ENCODE data around the gene KLF9.

KLF9 gene

GRCh38 chr9:70413799-70414775 is at the start of gene KLF9:
TSS of gene KLF9 (minus strand) at chr9:70414657. CDS start at chr9:70413363, 1,294 bp downstream.
- peak; percentile 79 for ATAC-seq

DNA sequence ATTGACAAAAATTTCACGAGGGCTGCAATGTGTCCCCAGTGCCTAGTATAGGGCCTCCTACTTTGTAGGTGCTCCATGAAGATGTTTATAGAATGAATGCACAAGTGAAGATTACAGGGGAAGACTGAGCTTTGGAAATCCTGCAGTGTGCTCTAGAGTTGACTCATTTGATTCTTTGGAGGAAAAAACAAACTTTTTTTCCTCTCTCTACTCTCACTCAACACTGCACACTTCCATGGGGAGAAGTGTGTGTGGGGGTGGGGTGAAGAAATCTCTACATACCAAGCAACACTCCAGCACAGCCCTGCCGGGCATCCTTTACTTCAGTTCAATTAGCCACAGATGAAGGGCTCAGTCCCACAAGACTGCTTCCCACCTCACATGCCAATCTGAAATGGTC is 49.4 kb upstream of the KLF9 start:
- no peak for ATAC-seq

- no peak for ATAC-seq
Measured at GRCh38 chr9:70462300-70462699, 47.8 kb upstream of the KLF9 start.

- no peak for ATAC-seq
Measured at GRCh38 chr9:70457235-70457634, 42.8 kb upstream of the KLF9 start.

DNA sequence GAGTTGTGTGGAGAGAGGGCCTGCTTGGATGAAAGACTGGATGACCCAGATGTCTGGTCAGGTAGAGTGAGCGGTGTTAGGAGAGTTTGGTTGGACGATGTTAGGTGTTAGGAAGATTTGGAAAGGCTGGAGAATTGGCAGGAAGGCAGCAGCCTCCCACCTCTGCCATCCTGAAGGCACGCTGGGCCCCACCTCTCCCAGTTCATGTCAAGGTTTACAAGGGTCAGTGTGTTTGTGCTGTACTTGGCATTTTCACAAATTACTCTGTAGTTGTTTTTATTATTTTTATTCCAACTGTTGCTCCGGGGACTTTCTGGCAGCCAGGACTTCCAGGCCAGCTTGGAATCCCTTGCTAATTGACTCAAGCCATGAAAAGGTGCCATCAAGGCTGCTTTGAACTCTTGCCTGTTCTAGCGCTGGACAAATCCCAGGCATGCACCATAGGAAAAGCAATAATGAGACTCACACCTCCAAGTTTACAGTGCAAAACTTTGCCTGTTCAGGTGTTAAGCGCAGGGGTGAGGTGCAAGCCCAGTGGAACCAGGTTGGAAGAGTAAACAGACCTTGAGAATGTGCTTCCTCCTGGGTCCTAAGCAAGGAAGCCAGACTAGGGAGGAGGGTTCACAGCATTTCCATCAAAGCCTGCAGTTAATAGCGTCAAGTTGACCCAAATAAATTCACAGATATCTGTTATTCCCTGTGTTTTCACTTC is 41.7 kb upstream of the KLF9 start:
- ATAC-seq = no peak

DNA sequence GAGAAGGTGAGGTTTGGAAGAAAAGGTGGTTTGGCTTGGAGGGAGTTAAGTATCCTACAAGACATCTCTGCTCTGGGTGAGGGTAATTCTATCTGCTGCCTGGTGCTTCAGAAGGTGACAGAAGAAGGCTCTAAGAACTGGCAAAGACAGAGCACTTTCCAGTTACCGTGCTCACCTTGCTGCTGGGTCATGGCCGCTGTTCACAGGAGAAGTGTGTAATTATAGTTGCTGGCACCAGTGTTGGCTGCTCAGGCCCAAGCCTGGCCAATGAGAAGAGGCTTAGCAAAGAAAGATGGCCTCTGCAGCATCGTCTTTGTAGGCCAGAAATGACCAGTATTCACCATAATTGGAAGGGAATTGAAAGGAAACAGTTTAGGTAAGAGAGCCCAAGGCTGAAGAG is 37.9 kb upstream of the KLF9 start:
- no peak for ATAC-seq

GRCh38 chr9:70451765-70452164 is 37.3 kb upstream of the KLF9 start:
- ATAC-seq = no peak

- ATAC-seq = no peak
Measured at GRCh38 chr9:70450738-70451137, 36.3 kb upstream of the KLF9 start.

- no peak for ATAC-seq
Measured at GRCh38 chr9:70449461-70449860, 35.0 kb upstream of the KLF9 start.

DNA sequence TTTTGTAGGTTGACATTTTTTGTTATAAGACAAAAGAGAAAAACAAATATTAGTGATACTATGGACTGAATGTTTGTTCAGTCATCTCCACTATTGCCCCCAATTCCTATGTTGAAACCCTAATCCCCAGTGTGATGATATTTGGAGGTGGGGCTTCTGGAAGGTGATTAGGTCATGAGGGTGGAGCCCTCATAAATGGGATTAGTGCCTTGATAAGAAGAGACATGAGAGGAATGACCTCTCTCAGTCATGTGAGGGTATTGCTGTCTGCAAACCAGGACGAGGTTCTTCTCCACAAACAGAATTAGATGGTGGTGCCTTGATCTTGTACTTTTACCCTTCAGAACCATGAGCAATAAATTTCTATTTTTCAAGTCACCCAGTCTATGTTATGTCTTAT is 34.5 kb upstream of the KLF9 start:
- ATAC-seq = no peak

- ATAC-seq = no peak
Measured at GRCh38 chr9:70444904-70445303, 30.4 kb upstream of the KLF9 start.

GRCh38 chr9:70442328-70442848 is 27.9 kb upstream of the KLF9 start:
- no peak for ATAC-seq

DNA sequence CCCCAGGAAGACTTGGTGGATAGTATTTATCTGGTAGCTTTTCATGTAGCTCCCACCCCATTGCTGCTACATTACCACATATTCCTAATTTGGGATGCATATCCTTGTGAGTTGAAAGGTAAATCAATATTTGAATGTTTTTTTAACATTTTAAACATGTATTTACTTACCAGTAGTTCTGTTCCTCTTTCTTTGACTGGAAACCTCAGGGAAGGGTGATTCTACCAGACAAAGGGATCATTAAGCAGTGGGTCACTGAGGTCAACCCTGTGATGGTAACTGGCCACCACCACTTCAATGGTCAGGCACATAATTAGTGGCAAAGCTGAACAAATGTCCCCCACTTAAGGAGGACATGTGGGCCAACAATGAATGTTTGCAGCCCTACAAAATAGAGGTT is 27.2 kb upstream of the KLF9 start:
- ATAC-seq = no peak

- ATAC-seq = no peak
Measured at GRCh38 chr9:70439991-70440706, 25.7 kb upstream of the KLF9 start.

DNA sequence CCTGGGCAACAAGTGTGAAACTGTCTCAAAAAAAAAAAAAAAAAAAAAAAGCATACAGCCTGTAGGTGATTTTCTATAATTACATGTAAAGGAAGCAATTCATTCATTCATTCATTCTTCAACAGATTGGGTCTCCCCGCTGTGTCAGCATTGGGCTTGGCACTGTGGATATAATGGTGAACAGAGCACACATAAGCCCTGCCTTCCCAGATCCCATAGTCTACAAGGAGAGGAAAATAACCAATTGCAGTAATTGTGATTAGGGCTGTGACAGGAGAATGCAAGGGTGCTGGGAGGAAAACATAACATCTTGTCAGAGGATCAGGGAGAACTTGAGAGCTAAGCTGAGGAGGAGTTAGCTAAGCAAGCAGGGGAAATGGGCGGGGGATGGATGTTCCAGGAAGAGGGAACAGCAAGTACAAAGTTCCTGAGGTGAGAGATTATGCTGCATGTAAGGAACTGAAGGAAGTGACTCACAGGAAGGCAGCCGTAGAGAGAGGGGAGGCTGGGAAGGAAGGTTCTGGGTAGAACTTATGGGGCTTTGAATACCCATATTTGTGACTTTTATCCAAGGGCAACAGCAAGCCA is 24.0 kb upstream of the KLF9 start:
- no peak for ATAC-seq

- ATAC-seq = no peak
Measured at GRCh38 chr9:70435948-70436347, 21.5 kb upstream of the KLF9 start.

DNA sequence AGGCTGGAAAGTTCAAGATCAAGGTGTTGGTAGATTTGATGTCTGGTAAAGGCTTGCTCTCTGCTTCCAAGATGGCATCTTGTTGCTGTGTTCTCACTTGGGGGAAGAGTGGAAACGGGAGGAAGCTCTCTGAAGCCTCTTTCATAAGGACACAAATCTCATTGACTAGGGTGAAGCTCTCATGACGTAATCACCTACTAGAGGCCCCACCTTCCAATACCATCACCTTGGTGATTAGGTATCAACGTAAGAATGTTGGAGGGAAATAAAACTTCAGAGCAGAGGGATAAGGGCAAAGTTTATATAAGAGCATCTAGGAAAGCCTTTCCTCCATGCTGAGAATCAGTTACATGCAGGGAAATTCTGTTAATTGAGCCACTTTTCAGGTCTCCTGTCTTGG is 15.4 kb upstream of the KLF9 start:
- ATAC-seq = no peak

DNA sequence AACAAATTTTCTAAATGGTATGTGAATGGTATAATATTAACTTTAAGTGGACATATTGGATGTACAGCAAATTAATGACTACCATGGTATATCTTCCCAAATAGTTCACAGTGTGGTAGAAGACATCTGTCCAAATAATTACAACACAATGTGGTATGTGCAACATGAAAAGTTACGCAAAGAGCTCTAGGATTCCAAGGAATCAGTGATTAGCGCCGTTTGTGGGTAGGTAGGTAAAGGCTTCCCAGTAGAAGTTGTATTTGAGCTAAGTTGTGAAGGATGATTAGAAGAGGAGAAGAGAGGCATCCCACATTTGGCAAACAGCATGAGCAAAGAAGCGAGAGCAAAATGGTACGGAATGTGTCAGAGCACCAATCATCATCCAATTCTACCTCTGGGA is 14.3 kb upstream of the KLF9 start:
- ATAC-seq = no peak

- no peak for ATAC-seq
Measured at GRCh38 chr9:70427161-70427945, 12.9 kb upstream of the KLF9 start.

DNA sequence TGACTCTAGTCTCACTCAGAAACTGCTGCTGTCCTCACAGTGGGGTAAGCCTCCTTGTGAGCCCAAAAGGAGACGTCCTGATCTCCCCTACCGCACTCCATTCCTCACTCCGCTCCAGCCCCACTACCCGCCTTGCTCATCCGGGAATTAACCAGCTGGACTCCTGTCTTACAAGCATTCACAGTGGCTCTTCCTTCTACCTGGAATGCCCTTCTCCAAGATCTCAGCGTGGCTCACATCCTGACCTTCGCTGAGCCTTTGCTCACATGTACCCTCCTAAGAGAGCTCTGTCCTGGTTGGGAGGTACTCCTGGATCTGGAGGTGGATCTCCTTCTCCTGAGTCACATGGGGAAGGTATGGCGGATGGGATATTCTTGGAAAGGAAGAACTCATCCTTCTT is 10.7 kb upstream of the KLF9 start:
- ATAC-seq = no peak

GRCh38 chr9:70422371-70423043 is 8.1 kb upstream of the KLF9 start:
- ATAC-seq = no peak

Data from activated CD4-positive, CD25-positive, alpha-beta regulatory T cell treated with anti-CD3 and anti-CD28 coated beads, Interleukin-2, amount 50 U/mL, for 24 hours (primary cell).